HG03025 (cell line): ENCODE measurements around the gene MYO1D.
"Not testable (repeated sequence)": the region's sequence is repeated elsewhere in the genome, so short reads cannot be mapped to it uniquely, and the experiment has no call there.

Experiments
- ATAC-seq: cut with Tn5 transposase; IDR thresholded peaks from one replicate; pipeline ENCODE4 v1.9.1; 2021; ENCODE audit warnings: mild to moderate bottlenecking, moderate library complexity; ENCODE audit not compliant: unreplicated experiment, low FRiP score

Gene MYO1D

DNA sequence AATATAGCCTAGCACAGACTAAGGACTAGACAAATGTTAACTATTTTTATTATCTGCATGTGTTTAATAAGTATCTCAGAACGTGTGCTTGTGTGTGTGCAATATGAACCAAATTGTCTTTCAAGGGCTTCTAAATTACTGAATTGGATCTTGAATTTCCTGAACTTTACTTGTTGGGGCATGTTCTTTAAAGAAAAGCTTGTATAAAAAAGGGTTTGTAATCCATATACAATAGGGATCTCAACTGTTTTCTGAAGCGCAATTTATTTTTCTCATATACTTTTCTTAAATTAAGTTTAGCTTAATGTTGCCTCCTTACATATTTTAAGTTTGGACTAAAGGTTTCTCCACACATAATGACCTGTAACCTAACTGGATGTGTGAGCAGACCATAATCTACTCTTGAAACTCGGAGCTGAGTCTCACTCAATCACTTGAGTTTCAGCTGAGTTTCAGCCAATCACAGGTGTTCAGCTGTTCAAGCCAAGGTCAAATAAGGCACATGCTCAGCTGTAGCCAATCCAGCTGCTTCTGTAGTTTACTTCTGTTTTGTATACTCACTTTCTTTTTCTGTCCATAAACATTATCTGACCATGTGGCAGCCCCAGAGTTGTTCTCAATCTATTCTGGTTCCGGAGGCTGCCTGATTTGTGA is 317.8 kb downstream of the MYO1D start:
- no peak for ATAC-seq

DNA sequence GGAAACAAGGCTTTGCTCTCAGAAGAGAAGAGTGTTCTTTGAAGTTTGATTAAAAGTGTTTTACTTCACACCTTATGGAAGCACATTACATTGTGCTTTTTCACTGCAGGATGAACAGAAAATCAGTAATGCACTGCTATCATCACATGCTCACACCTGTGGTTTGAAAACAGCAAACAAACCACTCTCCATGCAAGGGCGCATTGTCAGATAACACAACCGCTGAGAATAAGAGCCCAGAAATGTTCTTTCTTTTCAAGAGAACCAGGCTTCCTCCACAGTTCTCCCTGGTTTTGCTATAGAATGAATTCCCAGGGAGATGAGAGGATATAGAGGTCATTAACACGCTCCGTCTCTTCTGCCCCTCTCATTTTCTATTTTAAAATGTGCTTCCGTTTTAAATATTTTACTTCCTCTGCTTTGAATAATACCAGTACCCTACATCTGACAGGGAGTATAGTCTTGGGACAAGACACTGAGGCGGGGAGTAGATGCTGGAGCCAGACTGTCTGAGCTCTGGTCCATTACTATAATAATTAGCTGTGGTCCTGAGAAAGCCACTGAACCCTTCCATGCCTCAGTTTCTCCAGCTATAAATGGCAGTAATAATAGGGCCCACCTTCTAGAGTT is 318.5 kb downstream of the MYO1D start:
- no peak for ATAC-seq

DNA sequence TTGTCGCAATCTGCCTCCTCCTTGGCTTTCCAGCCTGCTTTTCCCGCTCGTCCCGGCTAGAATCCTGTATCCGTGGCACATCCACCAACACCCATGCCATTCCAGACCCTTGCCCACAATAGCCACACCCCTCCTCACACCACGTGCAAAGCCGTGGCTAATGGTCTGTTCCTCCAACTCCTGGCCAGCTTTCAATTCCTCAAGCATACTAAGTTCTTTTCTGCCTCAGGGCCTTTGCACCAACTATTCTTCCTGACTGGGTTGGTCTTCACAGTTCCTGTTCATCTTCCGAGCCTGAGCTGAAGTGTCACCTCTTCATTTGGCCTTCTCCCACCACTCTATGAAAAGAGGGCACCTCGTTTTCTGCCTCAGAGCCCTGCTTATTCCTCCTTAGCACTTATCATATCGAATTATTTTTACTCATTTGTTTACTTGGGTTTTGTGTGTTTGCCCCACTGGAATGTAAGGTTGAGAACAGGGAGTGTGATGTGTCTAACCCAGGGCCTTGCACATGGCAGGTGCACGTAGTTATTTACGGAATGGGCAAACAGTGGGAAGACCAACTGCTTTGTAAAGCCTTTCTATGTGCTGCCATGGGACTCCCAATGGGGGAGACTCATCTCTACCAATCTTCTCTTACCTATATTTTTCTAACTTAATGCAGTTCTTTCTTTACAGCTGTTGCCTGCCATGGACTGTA is 321.2 kb downstream of the MYO1D start:
- ATAC-seq: no peak

DNA sequence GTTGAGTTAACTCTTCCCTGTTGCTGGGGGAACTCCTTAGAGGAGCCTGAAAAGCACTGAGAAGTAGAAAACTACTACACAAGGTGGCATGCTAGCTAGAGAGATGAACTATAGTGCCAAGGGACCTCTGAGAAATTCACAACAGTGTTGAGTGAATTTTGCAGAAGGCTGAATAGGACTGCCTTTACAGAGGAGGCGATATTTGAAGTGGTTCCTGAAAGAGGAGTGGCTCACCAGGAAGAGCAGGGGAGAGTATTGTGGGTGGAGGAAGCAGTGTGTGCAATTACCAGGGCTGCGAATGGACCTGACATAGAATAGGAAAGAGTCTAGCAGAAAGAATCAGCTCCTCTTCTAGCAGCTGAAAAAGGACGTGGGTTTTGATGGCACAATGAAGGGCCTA is 323.8 kb downstream of the MYO1D start:
- no peak for ATAC-seq

DNA sequence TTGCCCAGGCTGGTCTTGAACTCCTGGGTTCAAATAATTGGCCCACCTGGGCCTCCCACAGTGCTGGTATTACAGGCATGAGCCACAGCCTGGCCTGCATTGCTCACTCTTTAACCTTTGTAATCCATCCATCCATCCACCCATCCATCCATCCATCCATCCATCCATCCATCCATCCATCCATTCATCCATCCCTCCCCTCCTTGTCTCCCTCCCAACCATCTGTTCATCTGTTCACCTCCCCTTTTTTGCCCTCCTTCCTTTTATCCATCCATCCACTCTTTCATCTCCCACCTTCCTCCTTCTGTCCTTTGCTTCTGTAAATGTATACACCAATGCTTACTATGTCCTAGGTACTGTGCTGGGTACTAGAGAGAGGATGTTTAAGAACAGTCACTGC is 324.6 kb downstream of the MYO1D start:
- no peak for ATAC-seq

DNA sequence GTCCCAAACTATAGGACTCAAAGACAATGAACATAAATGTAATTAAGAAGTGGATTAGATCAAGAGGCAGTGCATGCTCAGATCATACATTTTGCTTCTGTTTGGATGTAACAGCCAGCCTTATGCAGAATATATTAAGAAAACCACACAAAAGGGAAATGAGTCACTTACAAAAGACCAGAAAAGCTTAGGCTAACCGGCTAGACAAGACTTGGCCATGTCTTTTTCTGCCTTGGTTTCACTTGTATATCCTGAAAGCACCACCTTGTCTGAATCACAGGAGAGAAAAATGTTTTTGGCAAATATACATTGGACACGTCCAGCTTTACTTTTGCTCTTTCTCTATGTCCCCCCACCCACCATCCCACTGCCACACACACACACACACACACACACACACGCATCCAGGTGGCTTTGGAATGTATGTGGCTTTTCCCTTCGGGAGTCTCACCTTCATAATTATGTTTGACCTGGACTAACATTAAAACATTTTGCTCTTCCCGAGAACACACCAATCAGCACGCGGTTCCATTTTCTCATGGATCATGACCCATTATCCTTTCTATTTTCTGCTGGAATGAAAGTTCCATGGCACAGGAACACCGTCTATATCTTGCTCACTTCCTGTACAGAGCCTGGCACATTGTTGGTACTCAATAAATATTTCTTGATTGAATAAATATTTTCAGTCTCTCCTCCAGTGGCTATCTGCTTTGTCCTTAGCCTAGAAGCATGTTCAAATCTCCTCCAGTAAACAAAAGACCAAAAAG is 325.6 kb downstream of the MYO1D start:
- no peak for ATAC-seq

DNA sequence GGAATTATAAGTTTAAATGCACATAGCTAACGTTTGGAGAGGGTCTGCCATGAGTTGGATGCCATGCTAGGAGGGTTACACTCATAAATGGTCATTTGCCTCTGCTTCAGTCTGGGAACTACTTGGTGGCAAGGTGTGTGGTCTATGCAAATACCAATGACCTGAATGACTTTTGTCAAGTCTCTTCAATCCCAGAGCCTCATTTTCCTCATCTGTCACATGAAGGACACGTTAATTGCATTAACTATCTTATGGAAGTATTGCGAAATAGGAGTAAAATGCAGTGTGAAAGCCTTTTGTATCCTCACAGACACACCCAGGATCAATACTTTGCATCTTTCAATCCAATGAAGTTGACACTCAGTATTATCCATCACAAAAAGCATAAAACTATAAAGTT is 327.4 kb downstream of the MYO1D start:
- ATAC-seq: no peak

DNA sequence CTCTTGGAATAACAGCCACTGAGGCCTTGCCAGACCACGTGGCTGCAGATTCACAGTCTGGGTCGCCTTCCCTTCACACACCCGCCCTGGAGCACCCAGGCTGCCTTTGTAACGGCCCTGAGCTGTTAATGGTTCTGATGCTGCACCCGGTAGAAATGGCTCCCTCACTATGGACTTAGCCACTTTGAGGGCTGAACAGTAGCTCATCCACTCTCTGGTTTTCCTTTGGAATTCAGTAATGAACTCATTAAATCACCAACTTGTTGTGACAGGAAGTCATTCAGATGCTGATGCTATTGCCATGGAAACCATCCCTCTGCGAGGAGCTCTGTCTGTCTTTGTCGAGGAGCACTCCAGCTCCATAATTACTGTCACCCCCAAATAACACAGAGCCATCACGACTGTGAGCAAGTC is 330.9 kb downstream of the MYO1D start:
- no peak for ATAC-seq

DNA sequence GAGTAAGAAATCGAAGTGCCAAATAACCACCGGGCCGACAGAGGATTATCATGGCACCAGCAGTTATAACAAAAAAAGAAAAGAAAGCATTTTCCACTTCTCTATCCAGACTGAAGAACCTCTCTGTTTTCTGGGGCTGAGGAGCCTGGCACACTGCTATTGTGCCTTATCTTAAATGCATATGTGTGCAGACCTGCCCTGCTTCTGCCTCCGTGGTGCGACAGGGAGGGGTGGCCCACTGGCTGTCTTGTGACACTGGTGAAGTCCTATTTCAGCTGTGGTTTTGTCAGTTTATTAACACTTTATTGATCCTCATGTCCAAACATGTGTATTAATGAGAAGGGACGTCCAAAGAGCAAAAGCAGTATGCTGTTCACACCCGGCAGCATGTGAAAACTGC is 334.7 kb downstream of the MYO1D start:
- no peak for ATAC-seq

DNA sequence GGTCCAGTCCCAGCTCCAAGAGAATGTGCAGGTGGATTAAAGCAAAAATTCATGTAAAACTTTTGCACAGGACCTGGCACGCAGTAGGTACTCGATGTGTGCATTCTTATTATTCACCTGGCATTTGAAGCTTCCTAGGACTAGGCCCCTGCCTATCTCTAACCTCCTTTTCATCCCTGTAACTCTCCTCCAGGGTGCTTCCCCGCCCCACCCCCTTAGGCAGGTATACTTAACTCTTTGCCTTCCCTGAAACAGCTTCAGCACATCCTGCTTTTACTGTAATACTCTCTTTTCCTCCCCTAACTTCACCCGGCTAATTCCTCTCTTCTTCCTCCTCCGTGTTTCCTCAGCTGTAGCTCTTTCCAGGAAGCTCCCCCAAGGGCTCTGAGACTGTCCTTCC is 335.3 kb downstream of the MYO1D start:
- no peak for ATAC-seq

DNA sequence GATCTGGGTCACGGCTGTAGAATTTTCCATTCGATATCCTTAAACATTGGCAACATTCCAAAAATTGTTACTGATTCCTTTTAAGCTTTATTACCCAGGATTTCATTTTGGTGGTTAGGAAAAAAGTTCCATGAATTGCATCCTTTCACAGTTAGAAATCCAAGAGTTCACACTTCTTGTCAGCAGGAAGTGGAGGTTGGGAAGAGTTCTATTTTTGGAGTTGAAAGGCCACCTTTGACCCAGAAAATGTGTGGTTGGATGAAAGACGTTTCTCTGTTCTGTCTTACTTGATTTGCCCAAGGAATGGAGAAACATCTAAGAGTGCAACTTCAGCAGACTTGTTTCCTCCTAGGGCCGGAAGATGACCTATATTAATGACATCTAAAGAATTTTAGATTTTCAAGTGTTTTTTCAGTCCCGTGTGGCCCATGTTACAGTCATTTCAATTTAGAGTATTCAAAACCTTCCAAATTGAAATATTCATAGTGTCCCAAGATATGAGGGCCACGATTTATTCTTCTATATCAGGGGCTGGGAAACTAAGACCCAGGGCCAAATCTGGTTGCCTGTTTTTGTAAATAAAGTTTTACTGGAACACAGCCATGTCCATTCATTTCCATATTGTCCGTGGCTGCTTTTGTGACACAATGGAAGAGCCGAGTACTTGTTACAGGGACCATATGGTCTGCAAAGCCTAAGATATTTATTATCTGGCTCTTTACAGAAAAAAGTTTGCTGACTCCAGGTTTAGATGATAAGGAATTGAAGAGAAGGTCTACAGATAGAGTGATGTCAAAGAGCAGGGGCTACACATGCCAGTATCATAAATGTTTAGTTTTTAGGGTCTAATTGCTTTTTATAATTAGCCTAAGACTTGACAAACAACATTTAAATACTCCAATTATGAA is 339.9 kb downstream of the MYO1D start:
- no peak for ATAC-seq

DNA sequence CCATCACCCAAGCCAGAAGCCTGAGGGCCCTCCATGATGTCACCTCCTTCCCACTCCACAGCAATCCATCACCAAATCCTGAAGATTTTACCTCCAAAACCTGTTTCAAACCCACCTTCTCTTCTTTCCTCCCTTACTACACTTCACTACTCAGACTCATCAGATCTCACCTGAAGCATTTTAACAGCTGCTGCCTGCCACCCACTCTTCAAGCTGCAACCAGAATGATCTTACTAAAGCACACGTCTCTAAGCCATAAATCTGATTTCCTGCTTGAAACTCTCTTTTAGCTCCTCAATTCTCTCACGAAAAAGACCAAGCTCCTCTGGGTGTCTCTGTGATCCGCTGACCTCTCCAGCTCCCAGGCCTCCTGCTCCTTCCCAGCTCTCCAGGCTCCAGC is 343.6 kb downstream of the MYO1D start:
- no peak for ATAC-seq

DNA sequence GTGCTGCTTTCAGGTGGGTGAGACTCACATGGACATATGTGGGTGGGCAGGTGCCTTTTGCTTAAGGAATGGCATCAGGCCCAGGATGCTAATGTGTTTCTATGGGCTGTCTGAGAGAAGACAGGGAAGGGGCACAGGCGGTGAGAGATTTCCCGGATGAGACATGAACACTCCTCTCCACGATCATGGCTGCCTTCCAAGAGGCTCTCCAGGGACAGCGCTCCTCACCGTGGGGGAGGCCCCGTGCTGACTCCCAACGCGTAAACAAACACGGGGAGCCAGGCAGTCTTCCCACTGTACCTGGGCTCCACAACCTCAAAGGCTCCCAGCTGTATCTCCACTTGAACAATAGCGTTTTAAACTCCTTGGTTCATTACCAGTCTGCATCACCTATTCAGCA is 347.3 kb downstream of the MYO1D start:
- ATAC-seq: no peak

DNA sequence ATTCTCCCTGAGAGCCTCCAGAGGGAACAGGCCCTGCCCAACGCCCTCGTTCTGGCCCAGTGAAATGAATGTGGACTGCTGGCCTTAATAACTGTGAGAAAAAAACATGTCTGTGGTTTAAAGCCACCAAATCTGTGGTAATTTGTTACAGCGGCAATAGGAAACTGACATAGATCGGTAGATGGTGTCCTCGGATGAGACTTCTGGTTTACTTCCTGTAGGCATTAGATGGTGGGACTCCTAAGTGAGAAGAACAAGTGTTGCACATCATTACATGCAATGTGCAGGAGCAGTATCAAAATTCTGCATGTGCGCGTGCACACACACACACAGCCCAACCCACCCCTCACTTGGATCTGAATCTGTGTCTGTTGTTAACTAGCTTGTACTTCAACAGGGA is 348.1 kb downstream of the MYO1D start:
- no peak for ATAC-seq

DNA sequence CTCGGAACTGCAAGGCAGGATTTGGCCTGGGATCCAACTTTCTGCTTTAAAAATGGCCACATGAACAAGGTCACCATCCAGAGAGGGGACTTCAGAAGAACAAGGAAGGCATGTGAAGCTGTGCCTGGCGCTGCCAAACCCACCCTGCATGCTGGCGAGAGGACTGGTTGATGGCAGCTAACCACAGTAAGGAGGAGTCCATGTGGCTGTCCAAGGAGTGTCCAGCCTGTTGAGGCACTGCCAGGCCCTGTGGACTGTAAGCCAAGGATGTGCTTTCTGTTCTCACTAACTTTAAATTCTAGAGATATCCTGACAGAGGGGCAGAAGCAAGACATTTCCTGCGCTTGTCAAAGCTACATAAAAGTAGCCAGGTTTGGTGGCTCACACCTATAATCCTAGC is 349.8 kb downstream of the MYO1D start:
- ATAC-seq: no peak

DNA sequence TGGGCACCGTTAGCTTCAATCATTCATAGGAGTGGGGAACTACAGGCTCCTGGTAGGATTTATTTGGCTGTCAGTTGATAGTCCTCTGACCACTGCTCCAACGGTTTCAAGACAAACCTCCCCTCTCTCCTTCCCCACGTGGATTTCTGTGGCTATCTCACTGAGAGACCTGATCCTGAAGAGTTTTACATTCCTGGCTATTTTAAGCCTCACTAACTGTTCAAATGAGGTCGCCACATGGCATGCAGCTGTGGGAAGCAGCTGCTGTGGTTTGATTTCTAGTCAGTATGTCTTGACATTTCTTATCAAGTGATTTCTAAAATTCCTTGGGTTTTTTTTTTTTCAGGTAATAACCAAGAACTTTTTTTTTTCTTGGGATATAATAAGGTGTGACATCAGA is 351.8 kb downstream of the MYO1D start:
- ATAC-seq: no peak

DNA sequence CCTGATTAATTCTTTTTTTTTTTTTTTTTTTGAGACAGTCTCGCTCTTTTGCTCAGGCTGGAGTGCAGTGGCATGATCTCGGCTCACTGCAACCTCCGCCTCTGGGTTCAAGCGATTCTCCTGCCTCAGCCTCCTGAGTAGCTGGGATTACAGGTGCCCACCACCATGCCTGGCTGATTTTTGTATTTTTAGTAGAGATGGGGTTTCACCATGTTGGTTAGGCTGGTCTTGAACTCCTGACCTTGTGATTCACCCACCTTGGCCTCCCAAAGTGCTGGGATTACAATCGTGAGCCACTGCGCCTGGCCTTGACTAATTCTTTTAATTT is 352.4 kb downstream of the MYO1D start:
- not testable (repeated sequence) for ATAC-seq

DNA sequence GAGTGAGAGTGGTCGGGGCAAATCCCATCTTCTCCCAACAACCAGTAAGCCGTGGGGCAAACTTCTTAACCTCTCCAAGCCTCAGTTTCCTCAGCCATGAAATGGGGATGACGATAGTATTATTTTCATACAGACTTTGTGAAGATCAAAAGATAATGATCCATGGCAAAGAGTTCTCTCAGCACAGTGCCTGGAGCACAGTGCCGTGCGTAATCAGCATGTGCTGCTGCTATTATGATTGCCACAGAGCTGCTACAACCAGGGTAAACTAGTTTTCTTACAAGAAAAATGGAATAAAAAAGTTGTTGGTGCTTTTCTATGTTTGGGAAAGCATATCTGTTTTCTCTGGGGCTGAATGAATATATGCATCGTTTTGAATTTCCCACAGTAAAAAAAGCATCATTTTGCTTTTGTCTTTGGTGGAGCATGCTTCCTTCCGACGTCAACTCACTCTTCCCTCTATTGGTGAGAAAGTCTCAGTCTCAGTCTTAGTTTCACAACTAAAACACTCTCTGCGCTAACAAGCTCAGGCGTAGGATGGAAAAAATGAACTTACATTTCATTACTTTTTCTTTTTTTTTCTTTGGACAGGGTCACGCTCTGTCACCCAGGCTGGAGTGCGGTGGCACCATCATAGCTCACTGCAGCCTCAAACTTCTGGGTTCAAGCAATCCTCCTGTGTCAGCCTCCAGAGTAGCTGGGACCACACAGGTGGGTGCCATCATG is 352.9 kb downstream of the MYO1D start:
- no peak for ATAC-seq

DNA sequence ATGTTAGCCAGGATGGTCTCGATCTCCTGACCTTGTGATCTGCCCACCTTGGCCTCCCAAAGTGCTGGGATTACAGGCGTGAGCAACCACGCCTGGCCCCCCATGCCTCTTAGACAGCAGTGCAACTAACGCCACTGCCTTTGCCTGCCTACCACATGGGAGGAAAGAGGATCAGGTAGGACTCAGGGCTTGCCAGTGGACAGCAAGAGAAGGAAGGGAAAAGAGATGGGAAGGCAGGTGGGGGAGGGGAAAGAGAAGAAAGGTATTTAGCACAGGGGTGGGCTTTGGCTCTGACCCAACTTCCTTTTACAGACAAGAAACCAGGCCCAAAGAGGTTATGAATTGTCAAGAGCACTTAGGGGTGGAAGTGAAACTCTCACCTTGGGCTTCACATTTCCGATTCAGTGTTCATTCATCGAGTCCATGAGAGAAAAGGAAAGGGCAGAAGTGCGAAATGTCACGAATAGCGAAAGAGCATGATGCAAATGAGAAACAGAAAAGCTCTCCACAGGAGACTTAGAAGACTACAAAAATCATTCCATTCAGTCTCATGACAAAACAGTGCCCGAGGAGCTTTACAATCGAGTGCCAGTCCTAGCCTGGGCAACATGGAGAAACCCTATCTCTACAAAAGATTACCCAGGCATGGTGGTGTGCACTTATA is 353.8 kb downstream of the MYO1D start:
- peak; percentile 48 for ATAC-seq
